Lower leg skin (tissue), 4 donors: Measurements from ENCODE around the gene DTHD1. TPM values are rescaled to one million over a fixed set of nuclear protein-coding genes. Genes with fewer than 3 reads are reported as not detected.

Source experiments
- DNase-seq, 2 donors: peaks; one replicate each; pipeline ENCODE4 v3.0.0-alpha.2; 2019; ENCODE audit warnings: low spot score in 2 of 2
- H3K4me3 ChIP-seq: fragments of 200-600 bp; sonication (generic); 2 replicates; pipeline ENCODE4 v1.5.1; 2017; ENCODE audit warnings: mild to moderate bottlenecking, low read depth; ENCODE audit not compliant: poor library complexity, severe bottlenecking
- CTCF ChIP-seq, 3 donors: fragments of 450-650 bp; IDR thresholded peaks; one replicate each; pipeline ENCODE4 v1.5.1; 2016; ENCODE audit warnings: antibody characterized with exemption in 3 of 3, mild to moderate bottlenecking in 3 of 3, moderate library complexity in 2 of 3
- POLR2A ChIP-seq, 2 donors: fragments of 450-650 bp; IDR thresholded peaks; one replicate each; pipeline ENCODE4 v1.6.1; 2016 to 2017; ENCODE audit warnings: antibody characterized with exemption in 2 of 2, mild to moderate bottlenecking in 1 of 2, moderate library complexity in 1 of 2
- WGBS, 2 donors: methylation state at CpG; one replicate each; pipeline ENCODE4 v1.1.5; 2018; 5-methylcytosine and 5-hydroxymethylcytosine counted together
- intact Hi-C: fragments of 100-400 bp; cut with DNase I; formaldehyde crosslinking; loops from one replicate; pipeline ENCODE4 v1.15.0; 2023; ENCODE audit warnings: low total_unique reads
- total RNA-seq, 4 donors: library from RNA; depleted of rRNA; stranded (reverse); fragments of >200 nt; gene quantifications; one replicate each; pipeline ENCODE4 v1.1.0, GENCODE V29; 2016

The DTHD1 gene
- total RNA-seq, 4 donors from 2014 or later = 0.16 TPM; not detected in 3

- intact Hi-C loops = no loop called here
- DNase-seq = no peak
- H3K4me3 ChIP-seq = no peak overlapping the region
- TF ChIP-seq POLR2A (IDR thresholded peaks at IDR 0.05) = no peak
- TF ChIP-seq CTCF (IDR thresholded peaks at IDR 0.05) = no peak
- 80 to 83% methylated on average over 6 of the region's 6 CpGs for WGBS, 2 donors
Observed at GRCh38 chr4:36285784-36286480, 4.5 kb downstream of the DTHD1 start.

- no peak for DNase-seq
- WGBS, 2 donors = 87 to 88% methylated on average over 4 of the region's 4 CpGs
- no peak for TF ChIP-seq CTCF (IDR thresholded peaks at IDR 0.05)
- no peak for TF ChIP-seq POLR2A (IDR thresholded peaks at IDR 0.05)
- intact Hi-C loops = no loop called here
- H3K4me3 ChIP-seq = no peak overlapping the region
Observed at GRCh38 chr4:36286481-36286871, 5.1 kb downstream of the DTHD1 start.

- 44 to 59% methylated on average over 2 of the region's 2 CpGs for WGBS, 2 donors
- no peak overlapping the region for H3K4me3 ChIP-seq
- DNase-seq = no peak
- TF ChIP-seq CTCF (IDR thresholded peaks at IDR 0.05) (no peak), POLR2A (IDR thresholded peaks at IDR 0.05) (no peak)
- intact Hi-C loops = no loop called here
Observed at GRCh38 chr4:36288731-36289426, 7.5 kb downstream of the DTHD1 start.

- no peak overlapping the region for H3K4me3 ChIP-seq
- 47 to 55% methylated on average over 2 of the region's 2 CpGs for WGBS, 2 donors
- intact Hi-C loops = no loop called here
- no peak for DNase-seq
- TF ChIP-seq CTCF (IDR thresholded peaks at IDR 0.05) = no peak
- TF ChIP-seq POLR2A (IDR thresholded peaks at IDR 0.05) = no peak
Observed at GRCh38 chr4:36290641-36291040, 9.2 kb downstream of the DTHD1 start.

- H3K4me3 ChIP-seq = no peak overlapping the region
- DNase-seq = no peak
- intact Hi-C loops = no loop called here
- TF ChIP-seq POLR2A (IDR thresholded peaks at IDR 0.05) (no peak), CTCF (IDR thresholded peaks at IDR 0.05) (no peak)
- WGBS, 2 donors = 50 to 55% methylated on average over 7 of the region's 7 CpGs
Observed at GRCh38 chr4:36292556-36293188, 11.3 kb downstream of the DTHD1 start.
